Inflammatory macrophage treated with lipopolysaccharide for 1 hour (primary cell): ENCODE data around the gene SKAP2.

Experiments used
- DNase-seq, 2 donors: peaks; one replicate each; pipeline ENCODE4 v3.0.0-alpha.2; 2020 to 2022

The SKAP2 gene

DNA sequence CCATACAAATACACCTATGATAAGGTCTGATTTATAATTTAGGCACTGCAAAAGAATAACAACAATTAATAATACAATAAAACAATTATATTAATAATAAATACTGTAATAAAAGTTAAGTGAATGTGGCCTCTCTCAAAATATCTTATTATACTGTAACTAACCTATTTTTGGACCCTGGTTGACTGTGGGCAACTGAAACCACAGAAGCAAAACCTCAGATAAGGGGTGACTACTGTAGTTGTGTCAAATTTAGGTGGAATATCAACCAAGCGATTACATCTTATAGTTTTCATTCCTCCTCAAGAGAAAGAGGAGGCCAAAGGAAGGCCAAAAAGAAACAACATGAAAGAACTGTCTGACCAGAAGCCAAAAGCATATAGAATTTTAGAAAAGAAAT, 103.9 kb downstream of the SKAP2 start:
- DNase-seq, result no peak

DNA sequence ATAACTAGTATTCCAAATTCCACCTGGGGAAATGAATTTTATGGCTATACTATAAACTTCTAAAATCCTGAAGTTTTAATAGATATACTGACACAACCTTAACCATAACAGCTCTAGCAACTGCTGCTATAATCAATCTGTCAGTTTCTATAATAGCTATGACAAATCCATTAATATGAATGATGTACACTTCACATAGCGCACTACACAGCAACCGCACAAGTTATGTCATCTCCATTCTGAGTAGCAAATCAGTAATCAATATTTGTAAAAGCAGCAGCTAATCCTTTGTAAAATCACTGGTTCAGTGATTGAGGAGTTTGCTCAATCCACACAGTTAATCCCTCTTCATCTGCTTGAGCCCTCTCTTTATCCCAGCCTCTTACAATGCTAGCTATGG, 105.3 kb downstream of the SKAP2 start:
- no peak for DNase-seq

DNA sequence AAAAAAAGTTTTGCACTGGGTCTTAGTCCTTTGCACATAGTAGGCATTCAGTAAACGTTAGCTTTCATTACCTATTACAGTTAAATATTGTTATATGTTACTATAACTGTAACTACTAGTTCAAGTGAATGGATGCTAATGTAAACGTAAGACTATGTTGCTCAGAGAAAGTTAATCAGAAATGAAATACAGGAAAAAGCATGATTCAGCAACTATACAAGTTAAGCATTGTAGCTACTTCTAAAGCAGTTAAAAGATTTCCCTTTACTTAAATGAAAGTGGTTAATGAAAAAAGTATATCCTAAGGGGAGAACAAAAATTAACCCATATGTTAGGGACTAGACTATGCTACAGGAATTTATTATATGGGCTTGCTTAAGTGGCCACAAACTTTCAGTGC, 121.2 kb downstream of the SKAP2 start:
- DNase-seq, result no peak

DNA sequence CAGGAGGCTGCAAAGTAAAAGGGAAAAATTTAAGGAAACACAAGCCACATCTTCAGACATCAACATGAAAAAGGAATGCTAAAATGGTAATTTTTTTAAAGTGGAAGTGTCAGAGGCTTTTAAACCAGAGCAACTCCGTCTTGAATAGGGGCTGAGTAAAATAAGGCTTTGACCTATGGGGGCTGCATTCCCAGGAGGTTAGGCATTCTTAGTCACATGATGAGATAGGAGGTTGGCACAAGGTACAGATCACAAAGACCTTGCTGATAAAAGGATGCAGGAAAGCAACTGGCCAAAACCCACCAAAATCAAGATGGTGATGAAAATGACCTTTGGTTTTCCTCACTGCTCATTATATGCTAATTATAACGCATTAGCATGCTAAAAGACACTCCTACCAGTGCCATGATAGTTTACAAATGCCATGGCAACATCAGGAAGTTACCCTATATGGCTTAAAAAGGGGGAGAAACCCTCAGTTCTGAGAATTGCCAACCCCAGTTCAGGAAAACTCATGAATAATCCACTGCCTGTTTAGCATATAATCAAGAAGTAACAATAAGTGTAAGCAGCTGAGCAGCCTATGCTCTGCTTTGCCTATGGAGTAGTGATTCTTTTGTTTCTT, 128.3 kb downstream of the SKAP2 start:
- no peak for DNase-seq

- peak in 1 of 2 donors; percentile 29 for DNase-seq
Observed at GRCh38 chr7:26729150-26729775, 135.1 kb downstream of the SKAP2 start.

GRCh38 chr7:26726051-26726450, 138.3 kb downstream of the SKAP2 start:
- no peak for DNase-seq

GRCh38 chr7:26724795-26725194, 139.6 kb downstream of the SKAP2 start:
- DNase-seq, result no peak

GRCh38 chr7:26723129-26723528, 141.3 kb downstream of the SKAP2 start:
- DNase-seq, result no peak

GRCh38 chr7:26721450-26721849, 142.9 kb downstream of the SKAP2 start:
- no peak for DNase-seq

DNA sequence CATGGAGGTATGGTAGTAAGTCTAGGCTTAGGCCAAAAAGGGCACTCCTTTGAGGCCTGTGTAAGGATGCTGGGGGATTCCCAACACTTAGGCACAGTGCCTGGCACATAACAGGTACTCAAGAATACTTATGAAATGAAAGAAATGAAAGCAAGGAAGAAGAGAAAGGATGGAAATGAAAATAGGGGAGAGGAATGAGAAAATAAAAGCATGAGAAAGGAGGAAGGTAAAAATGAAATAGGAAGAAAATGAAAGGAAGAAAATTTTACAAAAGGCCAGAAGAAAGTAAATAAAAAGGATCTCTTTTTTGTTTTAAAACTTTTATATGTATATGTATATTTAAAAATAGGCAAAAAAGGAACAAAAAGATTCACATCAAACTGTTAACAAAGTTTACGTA, 146.3 kb downstream of the SKAP2 start:
- no peak for DNase-seq

- no peak for DNase-seq
Observed at GRCh38 chr7:26714438-26714837, 150.0 kb downstream of the SKAP2 start.

- DNase-seq, result no peak
Observed at GRCh38 chr7:26714006-26714405, 150.4 kb downstream of the SKAP2 start.

DNA sequence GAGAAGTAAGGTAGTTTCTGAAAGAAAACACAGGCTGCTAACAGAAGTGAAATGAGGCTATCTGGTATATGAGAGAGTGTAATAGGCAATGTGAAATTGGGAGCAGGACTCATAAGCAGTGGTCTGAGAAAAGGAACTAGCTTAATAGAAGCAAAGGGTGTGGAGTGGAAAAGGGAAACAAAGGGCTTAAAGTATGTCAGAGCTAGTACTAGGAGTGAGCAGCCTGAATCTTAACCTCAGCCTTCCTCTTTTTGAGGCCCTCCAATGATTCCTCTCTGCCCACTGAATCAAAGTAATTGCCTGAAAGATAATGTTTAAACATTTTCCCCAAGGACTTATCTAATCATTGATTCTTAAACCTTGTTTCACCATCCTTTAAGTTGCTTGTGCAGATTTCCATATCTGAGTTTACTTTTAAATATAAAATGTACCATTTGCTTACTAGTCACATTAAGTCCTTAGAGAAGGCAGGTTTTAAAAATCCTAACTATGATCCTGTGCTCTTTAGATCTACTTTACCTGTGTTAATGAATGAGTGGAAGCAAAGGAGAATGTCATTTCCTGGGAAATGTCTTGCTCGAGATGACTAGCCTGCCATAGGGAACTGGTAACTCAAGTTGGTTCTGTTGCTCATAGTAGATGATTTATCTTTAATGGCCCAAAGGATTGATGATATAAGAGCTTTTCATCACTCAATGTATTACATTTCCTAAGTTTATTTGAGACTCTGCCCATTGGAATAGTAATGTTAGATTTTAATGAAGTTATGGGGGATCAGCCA, 155.0 kb downstream of the SKAP2 start:
- DNase-seq, result peak; percentile 57 to 58

DNA sequence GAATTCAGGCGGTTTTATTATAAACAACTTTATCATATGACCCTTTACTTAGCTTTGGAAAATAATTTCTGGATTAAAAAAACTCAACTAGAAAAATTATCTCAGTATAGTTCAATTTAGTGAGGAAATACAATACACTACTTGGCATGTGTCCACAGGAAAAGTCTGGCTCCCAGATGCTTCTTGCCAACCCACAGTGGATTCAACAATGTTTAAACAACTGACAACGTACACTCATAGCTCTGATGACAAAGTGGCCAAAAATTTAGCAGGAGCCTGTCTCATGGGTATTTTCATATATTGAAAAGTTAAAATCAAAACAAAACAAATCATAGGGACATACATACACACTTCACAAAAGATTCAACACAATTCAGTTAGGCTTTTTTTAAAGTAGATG, 158.8 kb downstream of the SKAP2 start:
- DNase-seq, result no peak

DNA sequence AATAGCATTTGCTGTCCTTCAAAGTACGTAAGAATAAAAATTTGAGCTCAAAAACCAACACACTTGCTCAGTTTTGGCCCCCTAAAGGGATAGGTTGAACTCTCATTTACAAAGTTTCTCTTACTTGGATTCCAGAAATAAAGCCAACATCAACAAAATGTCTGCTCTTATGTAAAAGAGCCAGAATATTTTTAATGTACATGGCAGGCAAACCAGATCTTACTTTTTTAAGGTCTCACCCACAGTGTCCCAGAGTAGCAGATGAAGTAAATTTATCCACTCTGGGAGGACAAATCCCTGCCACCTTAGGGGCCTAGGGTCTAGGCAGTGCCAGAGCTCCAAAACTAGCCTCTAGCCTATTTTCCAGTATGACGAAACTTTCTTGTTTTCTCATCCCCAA, 159.6 kb downstream of the SKAP2 start:
- DNase-seq, result no peak

- no peak for DNase-seq
Observed at GRCh38 chr7:26704036-26704435, 160.4 kb downstream of the SKAP2 start.

GRCh38 chr7:26700893-26701292, 163.5 kb downstream of the SKAP2 start:
- DNase-seq, result no peak

DNA sequence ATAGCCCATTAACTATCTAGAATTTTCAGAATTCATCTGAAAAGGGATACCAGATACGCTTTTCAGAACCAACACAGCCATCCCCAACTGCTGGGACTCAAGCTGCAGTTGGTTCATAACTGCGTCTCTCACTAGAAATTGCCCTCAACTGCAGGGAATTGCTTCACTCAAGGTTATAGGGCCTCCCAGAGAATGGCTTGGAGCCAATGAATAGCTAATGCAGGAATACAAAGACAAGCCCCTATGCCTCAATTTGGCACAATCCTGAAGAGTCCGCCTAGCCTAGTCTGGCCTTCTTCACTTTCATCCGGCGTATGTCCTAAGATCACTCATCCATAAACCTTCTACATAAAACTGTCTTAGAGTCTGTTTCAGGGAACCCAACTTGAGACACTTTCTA, 164.0 kb downstream of the SKAP2 start:
- no peak for DNase-seq

DNA sequence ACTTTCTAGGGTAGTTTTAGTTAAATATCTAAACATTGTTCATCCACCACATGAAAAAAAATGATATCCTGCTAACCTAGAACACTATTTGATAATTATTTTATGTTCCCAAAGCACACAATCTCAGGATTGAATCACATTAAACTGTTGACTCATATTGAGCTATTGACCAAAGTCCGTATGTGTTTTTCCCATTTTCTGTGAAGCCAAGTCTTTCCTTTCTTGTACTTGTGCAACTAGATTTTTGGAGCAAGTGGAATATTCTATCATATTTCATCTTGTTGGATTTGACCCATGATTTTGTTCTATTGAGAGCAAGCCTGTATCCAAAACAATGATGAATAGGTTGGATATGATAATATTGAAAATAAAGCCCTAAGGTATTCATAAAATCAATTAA, 164.6 kb downstream of the SKAP2 start:
- no peak for DNase-seq

DNA sequence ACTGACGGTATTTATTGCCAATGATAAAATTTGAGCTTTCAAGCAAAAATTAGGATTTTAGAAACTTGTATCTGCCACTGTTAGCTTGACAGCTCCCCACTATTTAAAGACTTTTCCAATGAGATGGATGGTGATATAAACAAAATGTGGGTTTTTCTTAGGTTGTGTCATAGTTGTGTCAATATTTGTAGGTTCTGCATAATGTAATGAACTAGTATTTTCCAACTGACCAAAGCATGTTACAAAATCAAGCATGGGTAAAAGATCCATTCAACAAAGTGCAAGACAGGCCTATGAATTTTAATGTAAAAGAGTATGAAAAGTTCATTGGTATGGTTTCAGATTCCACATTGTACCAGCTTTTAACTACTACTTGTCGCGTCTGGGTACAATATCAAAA, 165.6 kb downstream of the SKAP2 start:
- DNase-seq, result no peak

- DNase-seq, result no peak
Observed at GRCh38 chr7:26698194-26698593, 166.2 kb downstream of the SKAP2 start.

GRCh38 chr7:26696978-26697377, 167.4 kb downstream of the SKAP2 start:
- DNase-seq, result no peak

DNA sequence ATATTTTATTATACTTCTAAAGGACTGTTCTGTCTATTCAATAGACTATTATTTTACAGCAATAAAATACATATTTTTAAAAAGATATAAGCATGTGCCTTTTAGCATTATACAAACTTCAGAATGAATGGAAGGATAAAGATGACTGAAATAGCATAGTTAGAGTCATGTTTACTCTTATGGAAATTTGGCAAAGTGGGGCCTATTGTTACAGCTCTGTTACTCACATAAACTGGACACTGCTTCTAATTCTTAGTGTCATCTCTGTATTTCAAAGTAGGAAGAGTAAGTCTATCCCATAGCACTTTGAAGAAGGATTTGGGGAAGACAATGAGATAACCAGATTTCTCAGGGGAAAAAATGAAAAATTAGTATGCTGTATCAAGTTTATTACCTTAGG, 168.2 kb downstream of the SKAP2 start:
- DNase-seq, result no peak

- DNase-seq, result no peak
Observed at GRCh38 chr7:26694713-26695112, 169.7 kb downstream of the SKAP2 start.
